ENCODE results near the gene ANP32D.
"Not testable (repeated sequence)": the region's sequence is repeated elsewhere in the genome, so short reads cannot be mapped to it uniquely, and the experiment has no call there.

The ANP32D gene

GRCh38 chr12:48508987-48509386 lies 36.6 kb downstream of the ANP32D start:
- DNase-seq: no peak

GRCh38 chr12:48510111-48510510 lies 37.8 kb downstream of the ANP32D start:
- no peak for DNase-seq

GRCh38 chr12:48512855-48513254 lies 40.5 kb downstream of the ANP32D start:
- no peak for DNase-seq

- no peak for DNase-seq
Observed at GRCh38 chr12:48514728-48515127, 42.4 kb downstream of the ANP32D start.

GRCh38 chr12:48520381-48520780 lies 48.0 kb downstream of the ANP32D start:
- DNase-seq: not testable (repeated sequence)
